ENCODE measurements around the gene COPS3.

The COPS3 gene

GRCh38 chr17:17280613-17281549 is at the start of gene COPS3:
Gene COPS3, minus strand, starts transcription at chr17:17281246. Its CDS starts 60 bp downstream, at chr17:17281186.
- peak within 1 kb of the TSS; percentile 85 for H2AFZ ChIP-seq (ENCODE audit: low read depth, low read length)
- H3K4me3 ChIP-seq (ENCODE audit: low read length): peak within 1 kb of the TSS; percentile 81
- no peaks in the 10 kb centered on the region for H3K9me3 ChIP-seq (ENCODE audit: low read length)
- H3K36me3 ChIP-seq (ENCODE audit: insufficient read depth, low read length): peaks cover 12% of the 10 kb centered on the region
- no peaks in the 10 kb centered on the region for H3K27me3 ChIP-seq (ENCODE audit: insufficient read depth, low read length)
- peaks cover 15% of the 10 kb centered on the region for H3K4me1 ChIP-seq (ENCODE audit: insufficient read depth, low read length)

DNA sequence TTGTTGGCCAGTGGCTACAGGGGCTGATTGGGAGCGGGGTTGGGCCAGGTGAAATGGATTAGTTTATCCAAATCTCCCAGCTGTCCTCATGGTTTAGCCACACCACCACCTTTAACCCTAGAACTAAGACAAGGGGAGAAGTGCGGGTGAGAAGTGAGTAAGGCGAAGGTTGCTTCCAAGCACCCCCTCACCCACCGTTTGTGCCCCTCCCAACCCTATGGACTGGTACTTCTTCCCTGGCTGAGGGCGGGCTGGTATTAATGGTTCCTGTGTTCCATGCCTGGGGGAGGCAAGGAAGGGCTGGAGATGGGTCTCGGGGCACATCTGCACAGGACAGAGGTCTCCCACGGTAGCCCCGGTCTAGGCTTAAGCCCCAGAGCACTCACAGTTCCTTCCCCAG is 47.2 kb upstream of the COPS3 start:
- no peaks in the 10 kb centered on the region for H3K27me3 ChIP-seq (ENCODE audit: insufficient read depth, low read length)
- H3K4me1 ChIP-seq (ENCODE audit: insufficient read depth, low read length): no peaks in the 10 kb centered on the region
- H2AFZ ChIP-seq (ENCODE audit: low read depth, low read length): no peak overlapping the region
- H3K36me3 ChIP-seq (ENCODE audit: insufficient read depth, low read length): peaks cover 2% of the 10 kb centered on the region
- no peaks in the 10 kb centered on the region for H3K9me3 ChIP-seq (ENCODE audit: low read length)
- H3K4me3 ChIP-seq (ENCODE audit: low read length): no peak overlapping the region

DNA sequence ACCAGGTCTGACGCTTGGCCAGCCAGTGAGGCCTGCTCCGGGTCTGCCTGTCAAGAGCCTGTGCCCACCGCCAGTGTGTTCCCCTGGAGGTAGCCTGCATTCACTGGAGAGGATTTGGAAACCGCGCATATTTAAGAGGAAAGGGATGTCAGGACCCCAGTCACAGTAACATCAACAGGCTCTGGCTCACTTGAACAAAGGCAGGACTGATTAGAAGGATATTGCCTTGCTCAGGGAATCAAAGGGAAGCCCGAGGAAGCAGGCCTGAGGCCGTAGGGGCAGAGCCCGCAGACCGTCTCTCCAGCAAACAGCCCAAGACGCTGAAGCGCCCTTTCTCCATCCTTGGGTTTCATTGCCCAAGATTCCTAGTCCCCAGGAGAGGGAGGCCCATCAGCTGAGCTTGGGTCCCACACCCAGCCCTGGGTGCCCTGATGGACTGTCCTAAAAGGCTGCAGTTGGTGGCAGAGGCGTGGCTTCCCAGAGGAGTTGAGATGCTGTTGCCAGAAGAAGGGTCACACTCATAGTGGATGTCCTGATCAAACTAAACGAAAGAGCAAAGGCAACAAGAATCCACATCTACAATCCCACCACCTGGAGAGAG is 45.3 kb upstream of the COPS3 start:
- Histone ChIP-seq H3K4me3 (ENCODE audit: low read length) (no peak overlapping the region), H3K4me1 (ENCODE audit: insufficient read depth, low read length) (no peaks in the 10 kb centered on the region), H2AFZ (ENCODE audit: low read depth, low read length) (no peak overlapping the region), H3K27me3 (ENCODE audit: insufficient read depth, low read length) (no peaks in the 10 kb centered on the region), H3K9me3 (ENCODE audit: low read length) (no peaks in the 10 kb centered on the region), H3K36me3 (ENCODE audit: insufficient read depth, low read length) (peaks cover 2% of the 10 kb centered on the region)

DNA sequence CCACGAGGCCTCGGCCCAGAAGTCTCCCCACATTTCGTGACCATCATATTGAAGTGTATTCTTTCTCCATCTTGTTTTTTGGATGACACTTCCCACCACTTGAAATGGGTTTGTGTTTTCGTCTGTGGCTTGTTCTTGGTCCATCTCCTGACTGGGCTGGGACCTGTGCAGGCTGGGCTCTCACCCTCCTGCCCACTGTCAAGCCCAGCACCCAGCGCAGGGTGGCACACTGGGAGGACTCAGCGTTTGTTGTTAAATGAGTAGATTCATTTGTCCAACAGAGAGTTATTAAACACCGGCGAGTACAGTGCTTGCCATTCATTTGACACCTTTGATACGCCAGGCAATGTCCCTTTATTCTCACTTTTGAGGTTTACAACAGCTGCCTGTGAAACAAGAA is 44.8 kb upstream of the COPS3 start:
- H3K4me3 ChIP-seq (ENCODE audit: low read length): no peak overlapping the region
- peaks cover 2% of the 10 kb centered on the region for H3K36me3 ChIP-seq (ENCODE audit: insufficient read depth, low read length)
- H3K9me3 ChIP-seq (ENCODE audit: low read length): no peaks in the 10 kb centered on the region
- H3K27me3 ChIP-seq (ENCODE audit: insufficient read depth, low read length): no peaks in the 10 kb centered on the region
- no peaks in the 10 kb centered on the region for H3K4me1 ChIP-seq (ENCODE audit: insufficient read depth, low read length)
- H2AFZ ChIP-seq (ENCODE audit: low read depth, low read length): no peak overlapping the region

- Histone ChIP-seq H3K9me3 (ENCODE audit: low read length) (no peaks in the 10 kb centered on the region), H3K27me3 (ENCODE audit: insufficient read depth, low read length) (no peaks in the 10 kb centered on the region), H2AFZ (ENCODE audit: low read depth, low read length) (no peak overlapping the region), H3K36me3 (ENCODE audit: insufficient read depth, low read length) (peaks cover 2% of the 10 kb centered on the region), H3K4me1 (ENCODE audit: insufficient read depth, low read length) (no peaks in the 10 kb centered on the region), H3K4me3 (ENCODE audit: low read length) (no peak overlapping the region)
Measured at GRCh38 chr17:17325228-17325627, 44.2 kb upstream of the COPS3 start.

DNA sequence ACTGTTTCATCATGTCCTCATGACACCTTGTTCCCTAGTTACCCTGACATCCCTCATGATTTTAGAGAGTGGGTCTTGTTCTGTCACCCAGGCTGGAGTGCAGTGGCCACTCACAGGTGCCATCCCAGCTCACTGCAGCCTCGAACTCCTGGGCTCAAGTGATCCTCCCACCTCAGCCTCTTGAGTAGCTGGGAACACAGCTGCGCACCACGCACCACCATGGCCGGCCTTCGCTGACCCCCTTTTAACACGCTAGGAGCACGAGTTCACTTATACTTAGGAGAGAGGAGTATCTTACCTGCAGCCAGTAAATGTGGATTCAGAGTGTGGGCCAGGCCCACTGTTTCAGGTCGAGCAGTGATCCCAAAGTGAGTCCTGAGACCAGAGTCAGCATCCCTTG is 43.6 kb upstream of the COPS3 start:
- Histone ChIP-seq H3K36me3 (ENCODE audit: insufficient read depth, low read length) (peaks cover 2% of the 10 kb centered on the region), H3K9me3 (ENCODE audit: low read length) (no peaks in the 10 kb centered on the region), H3K4me1 (ENCODE audit: insufficient read depth, low read length) (no peaks in the 10 kb centered on the region), H3K27me3 (ENCODE audit: insufficient read depth, low read length) (no peaks in the 10 kb centered on the region), H3K4me3 (ENCODE audit: low read length) (no peak overlapping the region), H2AFZ (ENCODE audit: low read depth, low read length) (no peak overlapping the region)

DNA sequence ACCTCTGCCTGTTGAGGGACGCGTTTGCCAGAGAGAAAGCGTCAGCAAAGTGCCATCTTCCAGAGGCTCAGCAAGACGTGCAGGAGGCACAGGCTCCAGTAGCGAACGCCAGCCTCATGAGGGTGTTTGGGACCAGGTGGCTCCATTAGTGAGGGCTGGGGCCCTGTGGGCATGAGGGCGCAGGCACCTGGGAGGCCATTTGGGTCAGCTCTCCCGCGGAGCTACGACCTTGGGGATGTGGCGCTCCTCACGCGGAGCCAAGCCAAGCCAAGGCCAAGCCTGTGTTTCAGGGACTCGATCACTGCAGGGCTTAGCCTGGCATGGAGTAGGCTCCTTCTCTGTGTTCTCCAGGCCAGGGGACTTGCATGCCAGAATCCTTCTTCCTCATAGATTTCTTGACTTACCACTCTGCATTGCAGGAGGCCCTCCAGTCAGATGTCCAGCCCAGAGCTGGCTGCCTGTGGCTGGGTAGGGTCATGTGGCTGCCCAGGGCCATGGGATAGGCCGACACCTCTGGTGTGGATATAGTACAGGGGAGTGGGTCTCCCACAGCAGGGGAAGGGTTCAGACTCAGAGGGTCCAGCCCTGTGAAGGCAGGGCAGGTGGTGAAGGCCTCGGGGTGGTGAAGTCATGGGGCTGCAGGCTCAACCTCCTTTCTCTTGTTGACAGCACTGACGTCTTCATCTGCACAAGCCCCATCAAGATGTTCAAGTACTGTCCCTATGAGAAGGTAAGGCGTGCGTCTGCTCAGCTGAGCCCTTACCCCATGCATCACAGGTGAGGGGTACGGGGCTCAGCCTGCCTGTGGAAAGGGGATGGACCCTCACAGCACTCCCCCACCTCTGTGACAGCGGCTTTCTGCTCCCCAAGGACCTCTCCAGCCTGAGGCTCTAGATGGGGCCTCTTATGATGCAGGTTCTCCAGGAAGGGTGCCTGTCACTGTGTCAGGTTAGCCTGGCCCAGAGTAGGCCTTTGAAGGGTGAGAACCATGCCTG is 41.8 kb upstream of the COPS3 start:
- no peaks in the 10 kb centered on the region for H3K27me3 ChIP-seq (ENCODE audit: insufficient read depth, low read length)
- no peaks in the 10 kb centered on the region for H3K4me1 ChIP-seq (ENCODE audit: insufficient read depth, low read length)
- H3K36me3 ChIP-seq (ENCODE audit: insufficient read depth, low read length): peaks cover 2% of the 10 kb centered on the region
- H3K4me3 ChIP-seq (ENCODE audit: low read length): no peak overlapping the region
- H3K9me3 ChIP-seq (ENCODE audit: low read length): no peaks in the 10 kb centered on the region
- no peak overlapping the region for H2AFZ ChIP-seq (ENCODE audit: low read depth, low read length)

- Histone ChIP-seq H3K9me3 (ENCODE audit: low read length) (no peaks in the 10 kb centered on the region), H2AFZ (ENCODE audit: low read depth, low read length) (no peak overlapping the region)
Measured at GRCh38 chr17:17321356-17322025, 40.4 kb upstream of the COPS3 start.

DNA sequence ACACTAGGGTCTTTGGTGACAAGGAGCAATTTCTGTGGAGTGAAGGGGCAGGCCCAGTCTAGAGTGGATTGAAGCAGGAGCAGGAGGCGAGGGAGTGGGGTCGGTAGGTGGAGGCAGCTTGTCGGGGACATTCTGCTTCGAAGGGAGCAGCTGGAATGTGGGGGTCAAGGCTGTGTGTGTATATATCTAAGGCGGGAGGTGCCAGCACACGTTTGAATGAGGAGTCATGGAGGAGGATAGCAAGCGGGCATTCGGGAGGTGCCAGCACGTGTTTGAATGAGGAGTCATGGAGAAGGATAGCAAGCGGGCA is 39.8 kb upstream of the COPS3 start:
- Histone ChIP-seq H3K9me3 (ENCODE audit: low read length) (no peaks in the 10 kb centered on the region), H3K27me3 (ENCODE audit: insufficient read depth, low read length) (no peaks in the 10 kb centered on the region), H3K36me3 (ENCODE audit: insufficient read depth, low read length) (peaks cover 2% of the 10 kb centered on the region), H3K4me3 (ENCODE audit: low read length) (no peak overlapping the region), H3K4me1 (ENCODE audit: insufficient read depth, low read length) (no peaks in the 10 kb centered on the region), H2AFZ (ENCODE audit: low read depth, low read length) (no peak overlapping the region)

More at GRCh38 chr17:17321356-17322025, 40.4 kb upstream of the COPS3 start:
- peaks cover 2% of the 10 kb centered on the region for H3K36me3 ChIP-seq (ENCODE audit: insufficient read depth, low read length)
- no peaks in the 10 kb centered on the region for H3K4me1 ChIP-seq (ENCODE audit: insufficient read depth, low read length)
- H3K27me3 ChIP-seq (ENCODE audit: insufficient read depth, low read length): no peaks in the 10 kb centered on the region
- no peak overlapping the region for H3K4me3 ChIP-seq (ENCODE audit: low read length)

DNA sequence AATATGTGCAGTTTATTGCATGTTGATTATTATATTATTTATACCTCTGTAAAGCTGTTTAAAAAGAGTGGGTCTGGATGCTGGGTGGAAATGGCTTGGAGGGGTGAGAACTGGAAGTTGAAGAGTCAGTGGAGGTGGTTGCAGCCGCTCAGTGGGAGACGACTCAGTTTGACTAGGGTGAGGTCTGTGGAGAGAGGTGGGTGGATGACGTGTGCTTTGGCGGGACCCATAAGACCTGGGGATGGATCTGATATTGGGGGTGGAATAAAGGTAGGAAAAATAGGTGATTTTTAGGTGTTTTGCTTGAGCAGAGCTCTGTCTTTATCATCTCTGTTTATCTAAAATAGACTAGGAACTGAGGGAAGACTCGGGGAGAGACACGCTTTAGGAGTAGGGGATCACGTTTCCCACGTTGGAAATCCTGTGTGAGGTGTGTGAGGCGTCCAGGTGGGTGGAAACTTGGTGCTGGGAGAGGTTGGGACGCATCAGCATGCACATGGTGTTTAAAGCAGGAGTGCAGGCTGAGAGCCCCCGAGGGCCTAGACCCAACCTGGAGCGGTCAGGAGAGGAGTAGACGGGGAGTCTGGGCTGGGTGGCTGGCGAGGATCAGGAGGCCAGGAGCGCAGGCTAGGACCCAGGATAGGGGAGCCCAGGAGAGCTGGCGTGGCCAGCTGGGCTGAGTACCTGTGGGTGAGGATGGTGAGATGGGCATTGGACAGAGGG is 39.3 kb upstream of the COPS3 start:
- Histone ChIP-seq H3K9me3 (ENCODE audit: low read length) (no peaks in the 10 kb centered on the region), H3K27me3 (ENCODE audit: insufficient read depth, low read length) (no peaks in the 10 kb centered on the region), H3K4me3 (ENCODE audit: low read length) (no peak overlapping the region), H2AFZ (ENCODE audit: low read depth, low read length) (no peak overlapping the region), H3K4me1 (ENCODE audit: insufficient read depth, low read length) (no peaks in the 10 kb centered on the region), H3K36me3 (ENCODE audit: insufficient read depth, low read length) (peaks cover 2% of the 10 kb centered on the region)

- Histone ChIP-seq H2AFZ (ENCODE audit: low read depth, low read length) (no peak overlapping the region), H3K4me1 (ENCODE audit: insufficient read depth, low read length) (no peaks in the 10 kb centered on the region), H3K36me3 (ENCODE audit: insufficient read depth, low read length) (peaks cover 6% of the 10 kb centered on the region), H3K27me3 (ENCODE audit: insufficient read depth, low read length) (no peaks in the 10 kb centered on the region), H3K4me3 (ENCODE audit: low read length) (no peak overlapping the region), H3K9me3 (ENCODE audit: low read length) (peaks cover 4% of the 10 kb centered on the region)
Measured at GRCh38 chr17:17315142-17315821, 34.2 kb upstream of the COPS3 start.

Measured in neuron (in vitro differentiated cells).